Caco-2 (cell line): ENCODE data around the gene LIAS. TPM values are rescaled to one million over a fixed set of nuclear protein-coding genes. Genes with fewer than 3 reads are reported as not detected.

Source experiments
- BruUV-seq: library from RNA; stranded (reverse); fragments of 400-500 nt; replicated peaks from 2 replicates; lab custom pipeline; 2021; lab: Mats Ljungman, UMichigan
- CTCF ChIA-PET: fragments of 300-600 bp; sonication (Branson Sonifier 250); formaldehyde crosslinking; loops from one replicate; lab custom pipeline; 2022; ENCODE audit warnings: antibody characterized with exemption; lab: Charles Lee
- POLR2A ChIA-PET: fragments of 300-600 bp; sonication (Branson Sonifier 250); formaldehyde crosslinking; loops from one replicate; lab custom pipeline; 2022; ENCODE audit warnings: antibody characterized with exemption; lab: Charles Lee
- DNase-seq, 2 experiments: peaks; one replicate each; pipeline versions ENCODE4 v3.0.0 to v3.0.0-alpha.2; 2020 to 2022
- H3K27me3 ChIP-seq: replicated peaks from 2 replicates; pipeline ENCODE4 v1.6.0; 2011; ENCODE audit warnings: low read length; ENCODE audit not compliant: control insufficient read depth, insufficient read depth
- H3K36me3 ChIP-seq: 2 replicates; pipeline ENCODE4 v1.5.1; 2011; ENCODE audit warnings: low read length; ENCODE audit not compliant: control insufficient read depth, insufficient read depth
- H3K4me1 ChIP-seq: fragments of 250-450 bp; sonication (Bioruptor Pico); 2 replicates; pipeline ENCODE4 v1.5.1; 2020; ENCODE audit warnings: mild to moderate bottlenecking
- H3K4me3 ChIP-seq: 2 replicates; pipeline ENCODE4 v1.5.1; 2011; ENCODE audit warnings: low read depth, mild to moderate bottlenecking, control low read depth, low read length
- H3K9me3 ChIP-seq: fragments of 250-450 bp; sonication (Bioruptor Pico); 2 replicates; pipeline ENCODE4 v1.5.1; 2020; ENCODE audit warnings: mild to moderate bottlenecking, moderate library complexity
- H3K27ac Mint-ChIP-seq: one replicate; pipeline ENCODE4 v1.8.0; 2022; ENCODE audit warnings: mixed read lengths; ENCODE audit not compliant: unreplicated experiment
- H3K27me3 Mint-ChIP-seq: one replicate; pipeline ENCODE4 v1.8.0; 2022; ENCODE audit warnings: mixed read lengths; ENCODE audit not compliant: insufficient read depth, unreplicated experiment
- H3K36me3 Mint-ChIP-seq: one replicate; pipeline ENCODE4 v1.8.0; 2022; ENCODE audit warnings: mild to moderate bottlenecking, mixed read lengths; ENCODE audit not compliant: insufficient read depth, unreplicated experiment
- H3K4me1 Mint-ChIP-seq: one replicate; pipeline ENCODE4 v1.8.0; 2022; ENCODE audit warnings: low read depth, mixed read lengths; ENCODE audit not compliant: unreplicated experiment
- H3K4me3 Mint-ChIP-seq: one replicate; pipeline ENCODE4 v1.8.0; 2022; ENCODE audit warnings: mild to moderate bottlenecking, moderate library complexity, mixed read lengths; ENCODE audit not compliant: unreplicated experiment
- H3K9me3 Mint-ChIP-seq: one replicate; pipeline ENCODE4 v1.8.0; 2022; ENCODE audit warnings: mixed read lengths; ENCODE audit not compliant: unreplicated experiment
- CTCF ChIP-seq, 2 experiments: fragments of 200-600 bp in 1 of 2; IDR thresholded peaks; 1 replicate in 1 of 2; 2 replicates in 1 of 2; pipeline versions ENCODE4 v1.5.1 to v1.8.0; 2011 to 2022; ENCODE audit warnings: antibody characterized with exemption in 1 of 2, control low read depth in 1 of 2, inconsistent platforms in 1 of 2, low read depth in 1 of 2, low read length in 1 of 2, mild to moderate bottlenecking in 1 of 2, moderate library complexity in 1 of 2; ENCODE audit not compliant: insufficient read depth in 1 of 2, severe bottlenecking in 1 of 2, unreplicated experiment in 1 of 2
- intact Hi-C: fragments of 100-400 bp; cut with micrococcal nuclease; formaldehyde crosslinking; loops from one replicate; pipeline ENCODE4 v1.10.0; 2022; ENCODE audit not compliant: unreplicated experiment
- total RNA-seq: library from RNA; stranded (reverse); gene quantifications from 2 replicates; pipeline ENCODE4 v1.2.3, GENCODE V29; 2022

Gene LIAS
- total RNA-seq, 1 experiment from 2014 or later, result 19.5 TPM

- Histone ChIP-seq H3K4me3 (no peak overlapping the region), H3K27me3 (no peaks in the 10 kb centered on the region), H3K36me3 (no peaks in the 10 kb centered on the region), H3K4me1 (no peaks in the 10 kb centered on the region), H3K9me3 (no peaks in the 10 kb centered on the region)
- DNase-seq, result no peak
- peaks cover 18% of the 10 kb centered on the region for H3K36me3 Mint-ChIP-seq
- ChIA-PET CTCF (no interaction called here), POLR2A (no interaction called here)
- intact Hi-C loops, result no loop called here
- no peak overlapping the region for H3K4me3 Mint-ChIP-seq
- H3K27me3 Mint-ChIP-seq, result no peaks in the 10 kb centered on the region
- H3K27ac Mint-ChIP-seq, result no peak overlapping the region
- TF ChIP-seq CTCF (IDR thresholded peaks at IDR 0.05; ENCODE audit: insufficient read depth in 1 of 2, low read depth in 1 of 2, low read length in 1 of 2, severe bottlenecking in 1 of 2, unreplicated experiment in 1 of 2), result no peak
- no peaks in the 10 kb centered on the region for H3K4me1 Mint-ChIP-seq
- H3K9me3 Mint-ChIP-seq, result no peaks in the 10 kb centered on the region
- BruUV-seq, result no TSS peak
Measured at GRCh38 chr4:39442998-39443397, 15.9 kb upstream of the LIAS start.

GRCh38 chr4:39446483-39446841, 12.4 kb upstream of the LIAS start:
- ChIA-PET CTCF (interaction anchor here (1.1 kb wide), 1 partner anchor 19 kb away, joined by 3 read pairs; no protein-coding TSS in a partner anchor), POLR2A (no interaction called here)
- no peaks in the 10 kb centered on the region for H3K9me3 ChIP-seq
- Mint-ChIP-seq H3K4me3 (no peak overlapping the region), H3K36me3 (peaks cover 47% of the 10 kb centered on the region), H3K27me3 (no peaks in the 10 kb centered on the region), H3K27ac (no peak overlapping the region), H3K4me1 (peaks cover 7% of the 10 kb centered on the region), H3K9me3 (no peaks in the 10 kb centered on the region)
- no peaks in the 10 kb centered on the region for H3K36me3 ChIP-seq
- BruUV-seq, result no TSS peak
- TF ChIP-seq CTCF (IDR thresholded peaks at IDR 0.05; ENCODE audit: insufficient read depth in 1 of 2, low read depth in 1 of 2, low read length in 1 of 2, severe bottlenecking in 1 of 2, unreplicated experiment in 1 of 2), result no peak
- peaks cover 7% of the 10 kb centered on the region for H3K4me1 ChIP-seq
- no peaks in the 10 kb centered on the region for H3K27me3 ChIP-seq
- intact Hi-C loops, result no loop called here
- no peak overlapping the region for H3K4me3 ChIP-seq
- DNase-seq, result no peak

GRCh38 chr4:39446842-39447573, 11.8 kb upstream of the LIAS start:
- H3K36me3 ChIP-seq, result no peaks in the 10 kb centered on the region
- H3K27me3 Mint-ChIP-seq, result no peaks in the 10 kb centered on the region
- CTCF ChIA-PET, result interaction anchor here (1.1 kb wide), 1 partner anchor 19 kb away, joined by 3 read pairs; no protein-coding TSS in a partner anchor
- peaks cover 10% of the 10 kb centered on the region for H3K4me1 Mint-ChIP-seq
- DNase-seq, result no peak
- H3K4me3 Mint-ChIP-seq, result no peak overlapping the region
- intact Hi-C loops, result no loop called here
- no peak for TF ChIP-seq CTCF (IDR thresholded peaks at IDR 0.05; ENCODE audit: insufficient read depth in 1 of 2, low read depth in 1 of 2, low read length in 1 of 2, severe bottlenecking in 1 of 2, unreplicated experiment in 1 of 2)
- H3K4me1 ChIP-seq, result peaks cover 9% of the 10 kb centered on the region
- H3K9me3 ChIP-seq, result no peaks in the 10 kb centered on the region
- POLR2A ChIA-PET, result no interaction called here
- no TSS peak for BruUV-seq
- no peak overlapping the region for H3K4me3 ChIP-seq
- H3K27me3 ChIP-seq, result no peaks in the 10 kb centered on the region
- H3K36me3 Mint-ChIP-seq, result peaks cover 52% of the 10 kb centered on the region
- H3K27ac Mint-ChIP-seq, result no peak overlapping the region
- no peaks in the 10 kb centered on the region for H3K9me3 Mint-ChIP-seq
